OCI-LY3 (cell line): Measurements from ENCODE around the gene MCEE.

Experiments
- EZH2phosphoT487 ChIP-seq: fragments of 200-600 bp; shearing (Covaris generic); IDR thresholded peaks from 2 replicates; pipeline ENCODE4 v1.6.1; 2018; ENCODE audit warnings: antibody characterized with exemption, mixed run types, low read depth
- TF ChIP-seq, protein P1 (sequence below): fragments of 200-600, 300-600 bp; sonication (generic); IDR thresholded peaks from 2 replicates; pipeline ENCODE4 v1.5.1; 2014; ENCODE audit warnings: antibody characterized with exemption, low read length, low read depth

GRCh38 chr2:71064110-71064611 lies 65.9 kb downstream of the MCEE start:
- TF ChIP-seq EZH2phosphoT487: no peak
- TF ChIP-seq, protein P1, sequence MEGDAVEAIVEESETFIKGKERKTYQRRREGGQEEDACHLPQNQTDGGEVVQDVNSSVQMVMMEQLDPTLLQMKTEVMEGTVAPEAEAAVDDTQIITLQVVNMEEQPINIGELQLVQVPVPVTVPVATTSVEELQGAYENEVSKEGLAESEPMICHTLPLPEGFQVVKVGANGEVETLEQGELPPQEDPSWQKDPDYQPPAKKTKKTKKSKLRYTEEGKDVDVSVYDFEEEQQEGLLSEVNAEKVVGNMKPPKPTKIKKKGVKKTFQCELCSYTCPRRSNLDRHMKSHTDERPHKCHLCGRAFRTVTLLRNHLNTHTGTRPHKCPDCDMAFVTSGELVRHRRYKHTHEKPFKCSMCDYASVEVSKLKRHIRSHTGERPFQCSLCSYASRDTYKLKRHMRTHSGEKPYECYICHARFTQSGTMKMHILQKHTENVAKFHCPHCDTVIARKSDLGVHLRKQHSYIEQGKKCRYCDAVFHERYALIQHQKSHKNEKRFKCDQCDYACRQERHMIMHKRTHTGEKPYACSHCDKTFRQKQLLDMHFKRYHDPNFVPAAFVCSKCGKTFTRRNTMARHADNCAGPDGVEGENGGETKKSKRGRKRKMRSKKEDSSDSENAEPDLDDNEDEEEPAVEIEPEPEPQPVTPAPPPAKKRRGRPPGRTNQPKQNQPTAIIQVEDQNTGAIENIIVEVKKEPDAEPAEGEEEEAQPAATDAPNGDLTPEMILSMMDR: no peak
